ENCODE results near the gene SAFB2. TPM values are rescaled to one million over a fixed set of nuclear protein-coding genes. Genes with fewer than 3 reads are reported as not detected.

Gene SAFB2
- total RNA-seq, 2 donors from 2014 or later = 50.9 to 57.3 TPM

GRCh38 chr19:5561559-5561958, 61.0 kb downstream of the SAFB2 start:
- intact Hi-C loops (cut with DNase I) = no loop called here
- no peak for DNase-seq (ENCODE audit: low spot score)

GRCh38 chr19:5560156-5560555, 62.4 kb downstream of the SAFB2 start:
- intact Hi-C loops (cut with DNase I) = no loop called here
- DNase-seq (ENCODE audit: low spot score) = no peak

GRCh38 chr19:5559804-5560133, 62.8 kb downstream of the SAFB2 start:
- no peak for DNase-seq (ENCODE audit: low spot score)
- intact Hi-C loops (cut with DNase I) = no loop called here

- intact Hi-C loops (cut with DNase I) = no loop called here
- DNase-seq (ENCODE audit: low spot score) = no peak
Measured at GRCh38 chr19:5558101-5558621, 64.4 kb downstream of the SAFB2 start.

GRCh38 chr19:5557691-5558090, 64.9 kb downstream of the SAFB2 start:
- intact Hi-C loops (cut with DNase I) = no loop called here
- no peak for DNase-seq (ENCODE audit: low spot score)

GRCh38 chr19:5554828-5555227, 67.7 kb downstream of the SAFB2 start:
- intact Hi-C loops (cut with DNase I) = no loop called here
- no peak for DNase-seq (ENCODE audit: low spot score)

GRCh38 chr19:5553892-5554291, 68.7 kb downstream of the SAFB2 start:
- no peak for DNase-seq (ENCODE audit: low spot score)
- intact Hi-C loops (cut with DNase I) = no loop called here

- no peak for DNase-seq (ENCODE audit: low spot score)
- intact Hi-C loops (cut with DNase I) = no loop called here
Measured at GRCh38 chr19:5547881-5548280, 74.7 kb downstream of the SAFB2 start.

- no peak for DNase-seq (ENCODE audit: low spot score)
- intact Hi-C loops (cut with DNase I) = no loop called here
Measured at GRCh38 chr19:5545984-5546383, 76.6 kb downstream of the SAFB2 start.

- intact Hi-C loops (cut with DNase I) = no loop called here
- no peak for DNase-seq (ENCODE audit: low spot score)
Measured at GRCh38 chr19:5545051-5545450, 77.5 kb downstream of the SAFB2 start.

- intact Hi-C loops (cut with DNase I) = no loop called here
Measured at GRCh38 chr19:5542665-5543064, 79.9 kb downstream of the SAFB2 start.

GRCh38 chr19:5541456-5541855, 81.1 kb downstream of the SAFB2 start:
- no peak for DNase-seq (ENCODE audit: low spot score)
- intact Hi-C loops (cut with DNase I) = no loop called here

More at GRCh38 chr19:5542665-5543064, 79.9 kb downstream of the SAFB2 start:
- DNase-seq (ENCODE audit: low spot score) = no peak

GRCh38 chr19:5540208-5540607, 82.4 kb downstream of the SAFB2 start:
- DNase-seq (ENCODE audit: low spot score) = no peak
- intact Hi-C loops (cut with DNase I) = no loop called here

GRCh38 chr19:5537870-5538269, 84.7 kb downstream of the SAFB2 start:
- intact Hi-C loops (cut with DNase I) = no loop called here
- no peak for DNase-seq (ENCODE audit: low spot score)

Other genes starting within 250 kb of the SAFB2 start
- not detected for gene ZNRF4, start 167.4 kb downstream of the SAFB2 start, total RNA-seq
- under 1 TPM; 0.42 to 0.43 TPM for gene TINCR, start 54.8 kb downstream of the SAFB2 start, total RNA-seq
- gene SAFB, start 307 bp upstream of the SAFB2 start, total RNA-seq = 10 to 100 TPM; 49.4 to 50.5 TPM
- 10 to 100 TPM; 54.1 to 54.4 TPM for gene MICOS13, start 57.7 kb upstream of the SAFB2 start, total RNA-seq
- gene HSD11B1L, start 58.3 kb upstream of the SAFB2 start, total RNA-seq = 1 to 10 TPM; 3.8 to 4.0 TPM
- gene RPL36, start 67.5 kb upstream of the SAFB2 start, total RNA-seq = 100 to 1,000 TPM; 525 to 575 TPM
- 10 to 100 TPM; 34.8 to 40.4 TPM for gene LONP1, start 97.4 kb upstream of the SAFB2 start, total RNA-seq
- gene CATSPERD, start 97.9 kb upstream of the SAFB2 start, total RNA-seq = not detected
- gene PRR22, start 162.0 kb upstream of the SAFB2 start, total RNA-seq = 1 to 10 TPM in 1 of 2 donors, under 1 TPM in 1; 1.00 to 2.2 TPM
- 10 to 100 TPM; 19.1 to 27.6 TPM for gene DUS3L, start 168.4 kb upstream of the SAFB2 start, total RNA-seq
- under 1 TPM in 1 of 2 donors, not detected in 1; 0.52 TPM for gene NRTN, start 182.3 kb upstream of the SAFB2 start, total RNA-seq
- not detected for gene FUT6, start 216.9 kb upstream of the SAFB2 start, total RNA-seq
- gene FUT3, start 228.7 kb upstream of the SAFB2 start, total RNA-seq = not detected
- not detected for gene FUT5, start 247.8 kb upstream of the SAFB2 start, total RNA-seq

Measured in posterior vena cava (tissue), 2 donors.